ENCODE measurements around the gene FLACC1.
"Not testable (repeated sequence)": the region's sequence is repeated elsewhere in the genome, so short reads cannot be mapped to it uniquely, and the experiment has no call there.

FLACC1 gene

GRCh38 chr2:201250741-201251140 lies 106.4 kb downstream of the FLACC1 start:
- FAIRE-seq = no peak

DNA sequence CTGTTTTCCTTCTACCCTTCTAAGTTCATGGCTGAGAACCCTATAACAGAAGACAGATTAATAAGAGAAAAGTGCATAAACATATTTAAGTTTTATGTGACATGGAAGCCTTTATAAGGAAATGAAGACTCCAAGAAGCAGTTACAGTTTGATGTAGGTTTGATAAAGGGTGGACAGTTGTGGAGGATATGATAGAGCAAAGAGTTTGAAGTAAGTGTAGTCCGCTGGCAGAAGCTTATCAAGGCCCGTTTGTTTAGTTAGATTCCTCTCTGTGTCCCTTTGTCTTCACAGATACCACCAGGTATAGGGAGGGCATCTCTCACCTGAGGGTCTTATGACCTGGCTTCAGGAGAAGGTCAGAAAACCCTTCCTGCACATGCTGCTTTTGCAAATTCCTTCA lies 107.3 kb downstream of the FLACC1 start:
- no peak for FAIRE-seq

DNA sequence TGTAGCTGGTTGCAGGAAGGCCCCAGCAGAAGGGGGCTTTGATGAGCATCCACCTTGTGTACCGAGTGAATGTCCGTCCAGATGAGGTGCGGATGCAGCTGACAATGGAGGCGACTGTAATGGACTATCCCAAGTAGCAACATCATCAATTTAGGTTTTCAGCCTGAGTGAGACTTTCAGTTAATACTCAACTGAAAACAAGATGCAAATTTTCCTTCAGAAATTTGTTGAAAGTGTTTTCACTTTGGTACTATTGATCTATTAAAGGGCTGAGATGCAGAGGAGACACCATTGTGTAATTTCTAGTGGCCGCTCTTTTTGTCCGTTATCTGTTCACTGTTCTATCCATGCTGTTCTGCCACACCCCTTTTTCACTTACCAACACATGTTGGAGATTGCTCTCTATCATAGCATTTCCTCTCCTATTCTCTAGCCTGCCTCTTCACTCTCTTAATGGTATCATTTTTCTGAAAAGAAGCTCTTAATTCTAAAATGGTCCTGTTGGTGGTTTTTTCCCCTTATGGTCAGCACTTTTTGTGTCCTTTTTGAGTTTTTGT lies 108.8 kb downstream of the FLACC1 start:
- no peak for FAIRE-seq

- no peak for FAIRE-seq
These were observed 110.9 kb downstream of the FLACC1 start for GRCh38 chr2:201246280-201246679.

DNA sequence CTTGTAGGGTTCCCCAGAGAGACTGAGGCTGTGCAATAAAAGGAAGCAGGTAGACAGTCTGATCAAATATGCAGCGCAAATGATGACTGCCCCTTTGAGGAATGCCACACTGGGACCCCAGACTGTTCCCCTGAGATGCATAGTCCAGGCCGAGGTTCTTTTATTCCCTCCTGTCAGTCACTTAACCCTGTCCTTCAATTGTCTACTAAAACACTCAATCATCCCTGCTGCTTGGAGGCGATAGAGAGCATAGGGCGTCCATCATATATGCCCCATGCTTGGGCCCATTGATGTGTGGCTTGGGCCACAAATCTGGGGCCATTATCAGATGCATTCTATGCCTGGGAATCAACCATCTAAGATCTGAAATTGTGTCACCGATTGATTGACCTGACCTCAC lies 112.3 kb downstream of the FLACC1 start:
- FAIRE-seq = no peak

GRCh38 chr2:201242571-201243277 lies 114.4 kb downstream of the FLACC1 start:
- no peak for FAIRE-seq

GRCh38 chr2:201239167-201239935 lies 117.8 kb downstream of the FLACC1 start:
- not testable (repeated sequence) for FAIRE-seq
